ENCODE results near the gene EGFL8.

The EGFL8 gene

DNA sequence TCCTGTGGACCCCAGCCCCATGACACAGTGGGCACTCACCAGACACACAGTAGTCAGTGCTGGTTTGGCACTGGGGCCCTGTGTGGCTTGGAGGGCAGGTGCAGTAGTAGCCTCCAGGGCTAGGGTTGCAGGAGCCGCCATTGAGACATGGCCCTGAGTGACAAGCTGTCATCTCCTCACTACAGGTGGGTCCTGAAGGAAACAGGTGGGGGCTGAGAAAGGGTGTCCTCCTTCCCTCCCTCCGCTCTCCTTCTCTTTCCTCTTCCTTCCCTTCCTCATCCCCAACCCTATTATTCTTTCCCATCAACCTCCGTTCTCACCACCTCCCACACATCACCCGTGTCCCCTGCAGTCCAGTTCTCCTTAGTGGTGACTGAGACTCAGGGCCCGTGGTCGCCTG lies 49.3 kb downstream of the EGFL8 start:
- H3K36me3 ChIP-seq: no peaks in the 10 kb centered on the region
- no peaks in the 10 kb centered on the region for H3K9me3 ChIP-seq (ENCODE audit: severe bottlenecking)
- H3K27me3 ChIP-seq (ENCODE audit: insufficient read depth, low read depth, severe bottlenecking): peaks cover 15% of the 10 kb centered on the region
- DNase-seq: no peak
- no peak overlapping the region for H3K4me3 ChIP-seq (ENCODE audit: low read depth, low read length)
- TF ChIP-seq, protein P1, sequence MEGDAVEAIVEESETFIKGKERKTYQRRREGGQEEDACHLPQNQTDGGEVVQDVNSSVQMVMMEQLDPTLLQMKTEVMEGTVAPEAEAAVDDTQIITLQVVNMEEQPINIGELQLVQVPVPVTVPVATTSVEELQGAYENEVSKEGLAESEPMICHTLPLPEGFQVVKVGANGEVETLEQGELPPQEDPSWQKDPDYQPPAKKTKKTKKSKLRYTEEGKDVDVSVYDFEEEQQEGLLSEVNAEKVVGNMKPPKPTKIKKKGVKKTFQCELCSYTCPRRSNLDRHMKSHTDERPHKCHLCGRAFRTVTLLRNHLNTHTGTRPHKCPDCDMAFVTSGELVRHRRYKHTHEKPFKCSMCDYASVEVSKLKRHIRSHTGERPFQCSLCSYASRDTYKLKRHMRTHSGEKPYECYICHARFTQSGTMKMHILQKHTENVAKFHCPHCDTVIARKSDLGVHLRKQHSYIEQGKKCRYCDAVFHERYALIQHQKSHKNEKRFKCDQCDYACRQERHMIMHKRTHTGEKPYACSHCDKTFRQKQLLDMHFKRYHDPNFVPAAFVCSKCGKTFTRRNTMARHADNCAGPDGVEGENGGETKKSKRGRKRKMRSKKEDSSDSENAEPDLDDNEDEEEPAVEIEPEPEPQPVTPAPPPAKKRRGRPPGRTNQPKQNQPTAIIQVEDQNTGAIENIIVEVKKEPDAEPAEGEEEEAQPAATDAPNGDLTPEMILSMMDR (IDR thresholded peaks at IDR 0.05; ENCODE audit: low read depth, low read length): no peak
- H3K27ac ChIP-seq: no peak overlapping the region

DNA sequence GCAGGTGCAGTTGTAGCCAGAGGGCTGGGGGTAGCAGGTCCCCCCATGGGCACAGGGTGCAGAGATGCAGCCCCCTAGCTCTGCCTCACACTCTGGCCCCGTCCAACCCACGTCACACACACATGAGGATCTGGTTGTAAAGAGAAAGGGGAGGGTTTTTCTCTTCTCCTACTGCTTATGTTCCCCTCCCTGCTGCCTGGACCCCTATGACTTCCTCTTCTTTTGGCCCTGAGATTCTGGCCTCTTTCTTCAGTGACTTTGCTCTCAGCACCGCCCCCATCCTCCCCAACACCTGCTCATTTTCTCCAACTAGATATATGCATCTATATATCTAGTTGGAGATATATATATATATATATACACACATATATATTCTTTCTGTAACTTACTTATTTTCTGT lies 49.7 kb downstream of the EGFL8 start:
- H3K4me3 ChIP-seq (ENCODE audit: low read depth, low read length): no peak overlapping the region
- no peaks in the 10 kb centered on the region for H3K36me3 ChIP-seq
- TF ChIP-seq, protein P1 (IDR thresholded peaks at IDR 0.05; ENCODE audit: low read depth, low read length): no peak
- DNase-seq: no peak
- no peaks in the 10 kb centered on the region for H3K9me3 ChIP-seq (ENCODE audit: severe bottlenecking)
- H3K27ac ChIP-seq: no peak overlapping the region
- peaks cover 16% of the 10 kb centered on the region for H3K27me3 ChIP-seq (ENCODE audit: insufficient read depth, low read depth, severe bottlenecking)

DNA sequence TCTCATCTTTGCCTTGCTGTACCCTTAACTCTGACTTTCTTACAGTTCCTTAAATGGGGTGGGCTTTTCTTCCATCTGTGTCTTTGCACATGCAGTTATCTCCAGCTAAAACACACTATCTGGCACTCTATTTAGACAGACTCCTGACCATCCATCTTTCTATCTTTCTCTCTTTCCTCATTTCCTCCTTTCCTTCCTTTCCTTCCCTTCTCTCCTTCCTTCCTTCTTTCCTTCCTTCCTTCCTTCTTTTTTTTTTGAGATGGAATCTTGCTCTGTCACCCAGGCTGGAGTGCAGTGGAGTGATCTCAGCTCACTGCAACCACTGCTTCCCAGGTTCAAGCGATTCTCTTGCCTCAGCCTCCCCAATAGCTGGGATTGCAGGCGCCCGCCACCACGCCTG lies 51.2 kb downstream of the EGFL8 start:
- H3K4me3 ChIP-seq (ENCODE audit: low read depth, low read length): no peak overlapping the region
- H3K27ac ChIP-seq: no peak overlapping the region
- H3K9me3 ChIP-seq (ENCODE audit: severe bottlenecking): no peaks in the 10 kb centered on the region
- H3K36me3 ChIP-seq: no peaks in the 10 kb centered on the region
- peaks cover 22% of the 10 kb centered on the region for H3K27me3 ChIP-seq (ENCODE audit: insufficient read depth, low read depth, severe bottlenecking)
- no peak for DNase-seq
- TF ChIP-seq, protein P1 (IDR thresholded peaks at IDR 0.05; ENCODE audit: low read depth, low read length): no peak

DNA sequence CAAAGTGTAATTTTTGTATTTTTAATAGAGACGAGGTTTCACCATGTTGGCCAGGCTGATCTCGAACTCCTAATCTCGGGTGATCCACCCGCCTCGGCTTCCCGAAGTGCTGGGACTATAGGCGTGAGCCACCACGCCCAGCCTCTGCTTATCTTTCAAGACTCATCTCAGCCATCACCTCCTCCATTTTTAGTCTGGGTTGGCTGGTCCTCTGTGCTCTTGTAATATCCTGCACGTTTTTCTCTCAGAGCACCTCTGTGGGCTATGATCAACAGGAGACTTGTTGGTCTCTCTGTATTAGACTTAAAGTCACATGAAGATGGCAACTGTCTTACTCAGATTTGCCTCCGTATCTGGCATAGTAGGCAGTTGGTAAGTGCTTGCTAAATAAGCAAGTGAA lies 51.9 kb downstream of the EGFL8 start:
- Histone ChIP-seq H3K36me3 (no peaks in the 10 kb centered on the region), H3K4me3 (ENCODE audit: low read depth, low read length) (no peak overlapping the region), H3K27ac (no peak overlapping the region), H3K9me3 (ENCODE audit: severe bottlenecking) (no peaks in the 10 kb centered on the region), H3K27me3 (ENCODE audit: insufficient read depth, low read depth, severe bottlenecking) (peaks cover 27% of the 10 kb centered on the region)
- no peak for DNase-seq
- TF ChIP-seq, protein P1 (IDR thresholded peaks at IDR 0.05; ENCODE audit: low read depth, low read length): no peak

DNA sequence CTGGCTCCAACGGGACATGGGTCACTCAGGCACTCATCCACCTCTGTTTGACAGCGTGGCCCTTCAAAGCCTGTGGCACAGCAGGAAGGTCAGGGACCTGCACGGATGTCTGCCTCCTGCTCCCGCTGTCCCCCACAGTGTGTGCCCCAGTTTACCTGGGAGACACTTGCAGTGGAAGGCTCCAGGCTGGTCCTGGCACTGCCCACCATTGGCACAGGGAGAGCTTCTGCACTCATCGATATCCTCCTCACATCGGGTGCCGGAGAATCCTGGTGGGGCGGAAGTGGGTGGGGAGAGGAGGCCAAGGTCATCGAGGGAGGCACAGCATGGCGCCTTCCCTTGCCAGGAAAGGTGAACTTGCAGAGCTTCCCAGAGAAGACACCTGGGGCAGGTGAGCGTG lies 52.6 kb downstream of the EGFL8 start:
- no peaks in the 10 kb centered on the region for H3K36me3 ChIP-seq
- no peak overlapping the region for H3K27ac ChIP-seq
- DNase-seq: no peak
- peaks cover 28% of the 10 kb centered on the region for H3K27me3 ChIP-seq (ENCODE audit: insufficient read depth, low read depth, severe bottlenecking)
- no peak overlapping the region for H3K4me3 ChIP-seq (ENCODE audit: low read depth, low read length)
- H3K9me3 ChIP-seq (ENCODE audit: severe bottlenecking): no peaks in the 10 kb centered on the region
- TF ChIP-seq, protein P1 (IDR thresholded peaks at IDR 0.05; ENCODE audit: low read depth, low read length): no peak

Data from WERI-Rb-1 (cell line).